Hepatocyte (in vitro differentiated cells): Measurements from ENCODE around the gene PSAPL1. TPM values are rescaled to one million over a fixed set of nuclear protein-coding genes. Genes with fewer than 3 reads are reported as not detected.

Experiments
- DNase-seq: peaks from one replicate; pipeline ENCODE4 v3.0.0-alpha.2; 2016; ENCODE audit warnings: low spot score
- H2AFZ ChIP-seq: fragments of 200-600 bp; sonication (generic); 2 replicates; pipeline ENCODE4 v1.6.0; 2016; ENCODE audit warnings: antibody characterized with exemption, mild to moderate bottlenecking
- H3K27ac ChIP-seq: fragments of 200-600 bp; sonication (generic); 2 replicates; pipeline ENCODE4 v1.5.1; 2016; ENCODE audit warnings: mild to moderate bottlenecking
- H3K27me3 ChIP-seq: fragments of 200-600 bp; sonication (generic); 2 replicates; pipeline ENCODE4 v1.6.1; 2016
- H3K36me3 ChIP-seq: fragments of 200-600 bp; sonication (generic); replicated peaks from 2 replicates; pipeline ENCODE4 v1.5.1; 2016; ENCODE audit warnings: low read depth; ENCODE audit not compliant: insufficient read depth
- H3K4me1 ChIP-seq: fragments of 200-600 bp; sonication (generic); 2 replicates; pipeline ENCODE4 v1.5.1; 2016; ENCODE audit warnings: mild to moderate bottlenecking, moderate library complexity; ENCODE audit not compliant: insufficient read depth
- H3K4me2 ChIP-seq: fragments of 200-600 bp; sonication (generic); 2 replicates; pipeline ENCODE4 v1.6.0; 2016
- H3K4me3 ChIP-seq: fragments of 200-600 bp; sonication (generic); 2 replicates; pipeline ENCODE4 v1.5.1; 2016; ENCODE audit warnings: mild to moderate bottlenecking
- H3K79me2 ChIP-seq: fragments of 200-600 bp; sonication (generic); 2 replicates; pipeline ENCODE4 v1.6.0; 2017; ENCODE audit warnings: mild to moderate bottlenecking
- H3K9me2 ChIP-seq: fragments of 200-600 bp; sonication (generic); replicated peaks from 2 replicates; pipeline ENCODE4 v1.6.0; 2017; ENCODE audit warnings: mild to moderate bottlenecking; ENCODE audit not compliant: insufficient read depth
- H3K9me3 ChIP-seq: fragments of 200-600 bp; sonication (generic); 2 replicates; pipeline ENCODE4 v1.5.1; 2016; ENCODE audit warnings: low read depth, mild to moderate bottlenecking
- H4K20me1 ChIP-seq: fragments of 200-600 bp; sonication (generic); 2 replicates; pipeline ENCODE4 v1.6.0; 2016; ENCODE audit warnings: mild to moderate bottlenecking; ENCODE audit not compliant: insufficient read depth, poor library complexity, severe bottlenecking
- CTCF ChIP-seq: fragments of 200-600 bp; sonication (generic); IDR thresholded peaks from 2 replicates; pipeline ENCODE4 v1.5.1; 2016; ENCODE audit warnings: antibody characterized with exemption, mild to moderate bottlenecking; ENCODE audit not compliant: poor library complexity
- EZH2 ChIP-seq: fragments of 200-600 bp; sonication (generic); IDR thresholded peaks from 2 replicates; pipeline ENCODE4 v1.6.1; 2016; ENCODE audit warnings: antibody characterized with exemption, mild to moderate bottlenecking, borderline replicate concordance
- EZH2phosphoT487 ChIP-seq: fragments of 200-600 bp; sonication (generic); IDR thresholded peaks from one replicate; pipeline ENCODE4 v1.6.1; 2018; ENCODE audit warnings: antibody characterized with exemption, mild to moderate bottlenecking, low read depth, moderate library complexity; ENCODE audit not compliant: unreplicated experiment, severe bottlenecking
- WGBS: methylation state at CpG from one replicate; pipeline ENCODE4 v1.1.6; 2016; ENCODE audit warnings: low lambda C conversion rate; ENCODE audit errors: missing lambda C conversion rate; 5-methylcytosine and 5-hydroxymethylcytosine counted together
- polyA plus RNA-seq: library from polyadenylated mRNA; unstranded; fragments of >200 nt; fragmentation: Nextera tagmentation; extraction: Ambion mirVana; gene quantifications from 2 replicates; pipeline ENCODE4 v1.2.1, GENCODE V29; 2016
- total RNA-seq: library from RNA; depleted of rRNA; stranded (reverse); fragments of >200 nt; gene quantifications from 2 replicates; pipeline ENCODE4 v1.2.3, GENCODE V29; 2014

PSAPL1 gene
- total and polyA plus RNA-seq, 2 experiments from 2014 or later: 4.3 to 4.4 TPM

- DNase-seq: no peak
- no peaks in the 10 kb centered on the region for H3K36me3 ChIP-seq
- H3K27ac ChIP-seq: no peak overlapping the region
- H3K79me2 ChIP-seq: no peaks in the 10 kb centered on the region
- TF ChIP-seq EZH2 (no peak), EZH2phosphoT487 (no peak), CTCF (no peak)
- H3K4me1 ChIP-seq: peaks cover 7% of the 10 kb centered on the region
- H3K9me2 ChIP-seq: no peaks in the 10 kb centered on the region
- H3K27me3 ChIP-seq: no peaks in the 10 kb centered on the region
- WGBS: 79% methylated on average over 3 of the region's 4 CpGs
- no peak overlapping the region for H2AFZ ChIP-seq
- H3K4me3 ChIP-seq: no peak overlapping the region
- no peaks in the 10 kb centered on the region for H4K20me1 ChIP-seq
- peaks cover 10% of the 10 kb centered on the region for H3K9me3 ChIP-seq
- no peak overlapping the region for H3K4me2 ChIP-seq
These were observed 22.2 kb downstream of the PSAPL1 start for GRCh38 chr4:7412554-7412912.

- no peak overlapping the region for H3K4me3 ChIP-seq
- H3K27me3 ChIP-seq: no peaks in the 10 kb centered on the region
- no peak overlapping the region for H3K27ac ChIP-seq
- H3K4me2 ChIP-seq: no peak overlapping the region
- no peaks in the 10 kb centered on the region for H3K36me3 ChIP-seq
- H3K79me2 ChIP-seq: no peaks in the 10 kb centered on the region
- WGBS: 76% methylated on average over 12 of the region's 12 CpGs
- H4K20me1 ChIP-seq: no peaks in the 10 kb centered on the region
- no peak for DNase-seq
- H3K4me1 ChIP-seq: peaks cover 7% of the 10 kb centered on the region
- TF ChIP-seq EZH2 (no peak), CTCF (no peak), EZH2phosphoT487 (no peak)
- peaks cover 10% of the 10 kb centered on the region for H3K9me3 ChIP-seq
- no peaks in the 10 kb centered on the region for H3K9me2 ChIP-seq
- H2AFZ ChIP-seq: no peak overlapping the region
These were observed 22.7 kb downstream of the PSAPL1 start for GRCh38 chr4:7411896-7412553.

GRCh38 chr4:7411491-7411890 is 23.2 kb downstream of the PSAPL1 start:
- 87% methylated on average over 1 of the region's 1 CpG for WGBS
- Histone ChIP-seq H2AFZ (no peak overlapping the region), H3K9me2 (no peaks in the 10 kb centered on the region), H3K27ac (no peak overlapping the region), H3K4me3 (no peak overlapping the region), H3K36me3 (no peaks in the 10 kb centered on the region), H3K79me2 (no peaks in the 10 kb centered on the region), H3K4me2 (no peak overlapping the region), H3K4me1 (peaks cover 7% of the 10 kb centered on the region), H4K20me1 (no peaks in the 10 kb centered on the region), H3K9me3 (peaks cover 10% of the 10 kb centered on the region), H3K27me3 (no peaks in the 10 kb centered on the region)
- TF ChIP-seq CTCF (no peak), EZH2 (no peak), EZH2phosphoT487 (no peak)
- no peak for DNase-seq
